ELR (cell line): ENCODE measurements around the gene KRTAP9-3.
"Not testable (repeated sequence)": the region's sequence is repeated elsewhere in the genome, so short reads cannot be mapped to it uniquely, and the experiment has no call there.

Source experiments
- DNase-seq: peaks from one replicate; pipeline ENCODE4 v3.0.0-alpha.2; 2015; ENCODE audit warnings: low read depth

Gene KRTAP9-3

GRCh38 chr17:41232399-41233105, at the start of gene KRTAP9-3:
Gene KRTAP9-3, plus strand, starts transcription at chr17:41232449. Its CDS starts 53 bp downstream, at chr17:41232502.
- DNase-seq, result not testable (repeated sequence)

- no peak for DNase-seq
Measured at GRCh38 chr17:41184480-41184961, 47.7 kb upstream of the KRTAP9-3 start, which contains the start of gene KRTAP4-1. Gene KRTAP4-1, minus strand, starts transcription at chr17:41184911. Its CDS starts 57 bp downstream, at chr17:41184854.

GRCh38 chr17:41185001-41185400, 47.2 kb upstream of the KRTAP9-3 start:
- DNase-seq, result peak; percentile 3

- DNase-seq, result no peak
Measured at GRCh38 chr17:41186872-41187271, 45.4 kb upstream of the KRTAP9-3 start.

- not testable (repeated sequence) for DNase-seq
Measured at GRCh38 chr17:41189837-41190318, 42.4 kb upstream of the KRTAP9-3 start, which contains the start of gene KRTAP9-1. Gene KRTAP9-1, plus strand, starts transcription at chr17:41189887. Its CDS starts 0 bp downstream, at chr17:41189887.

- no peak for DNase-seq
Measured at GRCh38 chr17:41190328-41190727, 41.9 kb upstream of the KRTAP9-3 start.

GRCh38 chr17:41196068-41196467, 36.2 kb upstream of the KRTAP9-3 start:
- DNase-seq, result no peak

- no peak for DNase-seq
Measured at GRCh38 chr17:41199421-41200078, 32.7 kb upstream of the KRTAP9-3 start.

GRCh38 chr17:41211845-41212466, 20.3 kb upstream of the KRTAP9-3 start:
- peak; percentile 58 for DNase-seq

- no peak for DNase-seq
Measured at GRCh38 chr17:41212524-41213169, 19.6 kb upstream of the KRTAP9-3 start.

- DNase-seq, result no peak
Measured at GRCh38 chr17:41215681-41216080, 16.6 kb upstream of the KRTAP9-3 start.

GRCh38 chr17:41223821-41224220, 8.4 kb upstream of the KRTAP9-3 start:
- no peak for DNase-seq

- DNase-seq, result no peak
Measured at GRCh38 chr17:41226051-41226450, 6.2 kb upstream of the KRTAP9-3 start.

- DNase-seq, result not testable (repeated sequence)
Measured at GRCh38 chr17:41226598-41227095, 5.6 kb upstream of the KRTAP9-3 start, which contains the start of gene KRTAP9-2. Gene KRTAP9-2, plus strand, starts transcription at chr17:41226648. Its CDS starts 7 bp downstream, at chr17:41226655.

GRCh38 chr17:41230094-41230493, 2.2 kb upstream of the KRTAP9-3 start:
- DNase-seq, result no peak

- DNase-seq, result no peak
Measured at GRCh38 chr17:41231731-41232130, 518 bp upstream of the KRTAP9-3 start.

GRCh38 chr17:41237116-41237515, 4.9 kb downstream of the KRTAP9-3 start:
- not testable (repeated sequence) for DNase-seq

- DNase-seq, result not testable (repeated sequence)
Measured at GRCh38 chr17:41237949-41238437, 5.7 kb downstream of the KRTAP9-3 start, which contains the start of gene KRTAP9-8. Gene KRTAP9-8, plus strand, starts transcription at chr17:41237999. Its CDS starts 53 bp downstream, at chr17:41238052.

- DNase-seq, result not testable (repeated sequence)
Measured at GRCh38 chr17:41246995-41247787, 14.9 kb downstream of the KRTAP9-3 start.

GRCh38 chr17:41249637-41250240, 17.5 kb downstream of the KRTAP9-3 start, which contains the start of gene KRTAP9-4:
Gene KRTAP9-4, plus strand, starts transcription at chr17:41249687. Its CDS starts 34 bp downstream, at chr17:41249721.
- not testable (repeated sequence) for DNase-seq
